Measurements from ENCODE around the gene TRPV4.

GRCh38 chr12:109779382-109779781, 53.8 kb downstream of the TRPV4 start:
- TF ChIP-seq CTCF (IDR thresholded peaks at IDR 0.05 in 4 of 5, conservative IDR thresholded peaks at IDR 0.05 in 1 of 5) (no peak), POLR2A (IDR thresholded peaks at IDR 0.05) (no peak)
